HG02852 (cell line): Measurements from ENCODE around the gene RAB10.
"Not testable (repeated sequence)": the region's sequence is repeated elsewhere in the genome, so short reads cannot be mapped to it uniquely, and the experiment has no call there.

Experiments
- ATAC-seq: cut with Tn5 transposase; IDR thresholded peaks from one replicate; pipeline ENCODE4 v1.9.1; 2021; ENCODE audit warnings: mild to moderate bottlenecking, moderate library complexity; ENCODE audit not compliant: unreplicated experiment

RAB10 gene

DNA sequence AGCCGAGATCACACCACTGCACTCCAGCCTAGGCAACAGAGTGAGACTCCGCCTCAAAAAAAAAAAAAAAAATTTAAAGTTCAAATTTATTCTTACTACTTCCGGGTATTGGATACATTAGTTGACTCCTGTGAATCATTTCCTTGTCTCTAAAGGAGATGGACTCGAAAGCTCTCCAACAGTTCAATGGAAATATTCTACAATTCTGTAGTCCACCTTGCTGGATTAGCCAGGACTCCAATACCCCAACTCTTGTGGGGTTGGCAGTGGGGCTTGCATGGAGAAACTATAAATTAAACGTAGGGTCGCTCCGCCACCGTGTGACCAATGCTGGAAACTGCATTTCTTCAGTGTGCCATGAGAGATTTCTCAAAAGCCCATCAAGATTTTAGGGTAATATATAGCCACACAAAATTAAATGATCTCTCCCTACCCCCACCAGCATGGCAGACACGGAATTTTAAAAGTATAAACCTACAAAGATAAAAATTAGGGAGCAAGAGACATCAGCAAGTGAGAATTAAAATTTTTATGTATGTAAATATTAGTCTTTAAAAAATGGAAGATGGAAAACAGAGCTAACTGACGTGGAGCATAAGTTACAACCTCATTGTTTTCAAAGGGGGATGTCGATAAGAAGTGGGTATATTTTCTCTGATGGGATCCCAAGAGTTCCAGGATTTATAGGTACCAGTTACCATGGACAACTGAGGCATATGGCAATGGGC is 111.2 kb downstream of the RAB10 start:
- no peak for ATAC-seq

DNA sequence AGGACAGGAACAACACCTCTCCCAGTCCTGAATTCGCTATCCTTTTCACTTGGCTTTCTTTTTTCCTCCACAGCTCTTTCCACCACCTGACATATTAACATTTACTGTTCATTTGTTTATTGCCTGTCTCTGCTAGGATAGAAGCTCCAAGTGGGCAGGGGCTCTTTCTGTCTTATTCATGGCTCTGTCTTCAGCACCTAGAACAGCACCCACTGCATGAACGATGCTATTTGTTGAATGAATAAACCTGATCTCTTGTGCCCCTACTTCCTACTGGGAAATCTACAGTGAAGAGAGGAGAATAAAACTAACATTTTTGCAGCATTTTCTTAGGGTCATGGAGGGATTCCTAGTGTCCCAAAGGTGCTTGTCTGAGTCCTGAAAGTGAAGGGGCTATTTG is 114.6 kb downstream of the RAB10 start:
- no peak for ATAC-seq

DNA sequence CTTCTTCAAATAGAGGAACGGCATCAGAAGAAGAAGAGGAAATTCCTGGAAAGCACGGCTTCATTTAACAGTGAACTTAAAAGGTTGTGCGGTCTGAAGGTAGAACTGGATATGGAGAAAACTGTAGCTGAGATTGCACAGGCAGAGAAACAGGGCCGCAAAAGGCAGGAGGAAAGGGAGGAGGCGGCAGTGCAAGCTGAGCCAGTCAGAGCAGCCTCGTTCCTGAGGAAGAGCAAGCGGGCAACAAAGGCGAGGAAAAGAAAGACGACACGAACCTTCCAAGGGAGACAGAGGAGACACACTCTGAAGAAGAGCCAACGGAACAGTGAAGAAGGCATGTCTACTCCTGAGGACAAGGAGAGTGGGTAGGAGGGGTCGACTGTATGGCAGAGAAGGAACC is 116.4 kb downstream of the RAB10 start:
- no peak for ATAC-seq

DNA sequence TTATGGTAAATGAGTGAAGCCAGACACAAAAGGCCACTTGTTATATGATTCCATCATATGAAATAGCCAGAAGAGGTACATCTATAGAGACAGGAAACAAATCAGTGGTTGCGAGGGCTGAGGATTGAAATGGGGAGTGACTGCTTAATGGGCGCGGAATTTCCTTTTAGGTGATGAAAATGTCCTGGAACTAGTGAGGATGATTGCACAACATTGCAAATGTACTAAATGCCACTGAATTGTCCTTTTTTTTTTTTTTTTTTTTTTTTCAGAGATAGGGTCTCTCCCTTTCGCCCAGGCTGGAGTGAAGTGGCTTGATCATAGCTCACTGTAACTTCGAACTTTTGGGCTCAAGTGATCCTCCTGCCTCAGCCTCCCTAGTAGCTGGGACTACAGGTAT is 123.7 kb downstream of the RAB10 start:
- ATAC-seq = no peak

DNA sequence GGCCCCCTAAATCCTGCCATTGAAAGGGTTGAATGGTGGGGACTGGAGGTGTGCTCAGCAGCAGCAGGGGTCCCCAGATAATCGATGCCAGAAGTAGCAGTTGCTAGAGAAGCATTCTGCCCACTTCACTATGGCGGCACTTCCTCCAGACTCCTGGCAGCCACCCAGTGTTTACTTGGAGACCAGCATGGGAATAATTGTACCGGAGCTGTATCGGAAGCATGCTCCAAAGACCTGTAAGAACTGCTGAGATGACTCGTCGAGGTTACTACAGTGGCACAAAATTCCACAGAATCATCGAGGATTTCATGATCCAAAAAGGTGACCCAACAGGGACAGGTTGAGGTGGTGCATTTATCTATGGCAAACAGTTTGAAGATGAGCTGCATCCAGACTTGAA is 128.0 kb downstream of the RAB10 start:
- ATAC-seq = no peak

DNA sequence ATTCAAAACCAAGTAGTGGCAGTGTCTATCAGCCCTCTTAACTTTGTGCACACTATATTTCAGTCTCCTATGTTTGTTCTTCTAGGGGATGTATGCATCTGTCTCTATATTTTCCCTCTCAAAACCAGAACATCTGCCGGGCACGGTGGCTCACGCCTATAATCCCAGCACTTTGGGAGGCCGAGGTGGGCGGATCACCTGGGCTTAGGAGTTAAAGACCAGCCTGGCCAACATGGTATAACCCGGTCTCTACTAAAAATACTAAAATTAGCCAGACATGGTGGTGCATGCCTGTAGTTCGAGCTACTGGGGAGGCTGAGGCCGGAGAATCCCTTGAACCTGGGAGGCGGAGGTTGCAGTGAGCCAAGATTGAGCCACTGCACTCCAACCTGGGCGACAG is 129.1 kb downstream of the RAB10 start:
- no peak for ATAC-seq

DNA sequence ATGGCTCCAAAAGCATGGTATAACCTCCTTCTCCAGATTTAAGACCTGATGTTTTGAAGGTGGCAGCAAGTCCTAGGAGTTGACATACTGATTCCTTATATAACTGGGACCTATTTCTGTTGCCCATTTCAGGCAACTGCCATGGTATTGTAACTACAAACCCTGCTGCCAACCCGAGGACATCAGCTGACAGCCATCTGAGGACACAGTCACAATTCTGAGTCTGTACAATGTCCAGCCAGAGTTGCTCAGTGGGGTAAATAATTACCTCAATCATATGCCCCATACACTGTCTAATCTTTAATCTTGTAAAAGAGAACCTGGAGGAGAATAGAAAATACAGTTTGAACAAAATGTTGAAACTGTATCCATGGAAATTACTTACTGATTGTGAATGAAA is 130.3 kb downstream of the RAB10 start:
- no peak for ATAC-seq

DNA sequence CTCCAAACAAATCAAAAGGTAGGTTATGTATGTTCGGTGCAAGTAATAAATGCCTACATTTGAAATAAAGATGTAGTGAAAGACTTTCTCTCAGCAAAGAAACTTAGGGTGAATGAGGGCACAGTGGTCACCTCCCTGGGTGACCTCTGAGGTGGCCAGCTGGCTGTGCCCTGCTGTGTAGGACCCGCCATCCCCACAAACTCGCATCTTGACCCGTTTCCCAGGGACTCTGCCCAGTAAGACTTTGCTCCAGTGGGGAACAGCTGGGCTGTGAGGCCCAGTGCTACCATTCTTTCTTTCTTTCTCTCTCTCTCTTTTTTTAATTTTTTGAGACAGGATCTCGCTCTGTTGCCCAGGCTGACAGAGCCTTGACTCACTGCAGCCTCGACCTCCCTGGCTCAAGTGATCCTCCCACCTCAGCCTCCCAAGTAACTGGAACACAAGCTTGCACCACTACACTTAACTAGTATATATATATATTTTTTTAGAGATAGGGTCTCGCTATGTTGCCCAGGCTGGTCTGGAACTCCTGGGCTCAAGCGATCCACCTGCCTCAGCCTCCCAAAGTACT is 130.8 kb downstream of the RAB10 start:
- ATAC-seq = no peak

DNA sequence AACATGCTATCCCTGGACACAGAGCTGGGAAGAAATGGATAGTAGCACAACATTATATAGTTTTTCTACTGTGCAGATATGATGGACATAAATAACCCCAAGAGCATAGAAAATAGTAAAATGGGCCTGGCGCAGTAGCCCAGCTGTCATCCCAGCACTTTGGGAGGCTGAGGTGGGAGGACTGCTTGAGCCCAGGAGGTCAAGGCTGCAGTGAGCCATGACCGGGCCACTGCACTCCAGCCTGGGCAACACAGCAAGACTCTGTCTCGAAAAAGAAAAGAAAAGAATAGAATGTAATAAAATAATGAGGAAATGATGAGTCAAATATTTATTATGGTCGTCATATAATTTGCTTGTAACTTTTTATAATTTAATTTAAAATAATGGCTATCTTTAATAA is 131.5 kb downstream of the RAB10 start:
- ATAC-seq = no peak

DNA sequence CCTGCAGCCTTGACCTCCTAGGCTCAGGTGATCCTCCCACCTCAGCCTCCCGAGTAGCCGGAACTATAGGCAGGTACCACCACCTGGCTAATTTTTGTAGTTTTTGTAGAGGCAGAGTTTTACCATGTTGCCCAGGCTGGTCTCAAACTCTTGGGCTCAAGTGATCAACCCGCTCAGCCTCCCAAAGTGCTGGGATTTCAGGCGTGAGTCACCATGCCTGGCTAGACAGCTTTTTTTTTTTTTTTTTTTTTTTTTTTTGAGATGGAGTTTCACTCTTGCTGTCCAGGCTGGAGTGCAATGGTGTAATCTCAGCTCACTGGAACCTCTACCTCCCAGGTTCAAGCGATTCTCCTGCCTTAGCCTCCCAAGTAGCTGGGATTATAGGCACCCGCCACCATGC is 132.7 kb downstream of the RAB10 start:
- ATAC-seq = not testable (repeated sequence)

DNA sequence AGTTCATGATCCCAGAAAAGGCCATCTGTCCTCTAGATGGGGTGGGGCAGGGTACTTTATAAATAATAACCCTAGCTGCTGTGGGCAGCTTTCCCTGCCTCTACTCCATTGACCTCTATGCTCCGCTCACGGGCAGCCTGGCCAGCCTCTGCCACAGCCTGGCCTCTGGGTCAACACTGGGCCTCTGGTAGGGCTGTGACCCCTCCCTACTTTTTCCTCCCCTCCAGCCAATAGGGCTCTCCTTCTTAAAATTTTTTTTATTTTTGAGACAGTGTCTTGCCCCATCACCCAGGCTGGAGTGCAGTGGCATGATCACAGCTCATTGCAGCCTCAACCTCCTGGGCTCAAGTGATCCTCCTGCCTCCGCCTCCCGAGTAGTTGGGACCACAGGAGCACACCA is 134.9 kb downstream of the RAB10 start:
- ATAC-seq = no peak

DNA sequence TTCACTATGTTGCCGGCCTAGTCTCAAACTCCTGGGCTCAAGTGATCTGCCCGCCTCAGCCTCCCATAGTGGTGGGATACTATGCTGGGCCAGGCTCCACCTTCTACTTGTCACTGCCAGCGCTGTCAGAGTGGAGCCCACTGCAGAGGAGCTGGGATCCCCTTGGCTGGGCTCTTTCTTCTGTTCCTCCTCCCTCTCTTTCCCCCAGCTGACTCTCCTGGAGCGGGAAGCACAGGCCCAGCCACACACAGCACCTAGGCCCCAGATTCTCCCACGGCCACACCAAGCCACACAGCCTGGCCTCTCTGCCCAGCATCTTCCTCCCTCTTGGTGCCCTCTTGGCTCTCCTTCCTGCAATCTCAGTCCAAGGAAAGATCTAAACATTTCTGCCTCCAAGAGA is 135.3 kb downstream of the RAB10 start:
- no peak for ATAC-seq

DNA sequence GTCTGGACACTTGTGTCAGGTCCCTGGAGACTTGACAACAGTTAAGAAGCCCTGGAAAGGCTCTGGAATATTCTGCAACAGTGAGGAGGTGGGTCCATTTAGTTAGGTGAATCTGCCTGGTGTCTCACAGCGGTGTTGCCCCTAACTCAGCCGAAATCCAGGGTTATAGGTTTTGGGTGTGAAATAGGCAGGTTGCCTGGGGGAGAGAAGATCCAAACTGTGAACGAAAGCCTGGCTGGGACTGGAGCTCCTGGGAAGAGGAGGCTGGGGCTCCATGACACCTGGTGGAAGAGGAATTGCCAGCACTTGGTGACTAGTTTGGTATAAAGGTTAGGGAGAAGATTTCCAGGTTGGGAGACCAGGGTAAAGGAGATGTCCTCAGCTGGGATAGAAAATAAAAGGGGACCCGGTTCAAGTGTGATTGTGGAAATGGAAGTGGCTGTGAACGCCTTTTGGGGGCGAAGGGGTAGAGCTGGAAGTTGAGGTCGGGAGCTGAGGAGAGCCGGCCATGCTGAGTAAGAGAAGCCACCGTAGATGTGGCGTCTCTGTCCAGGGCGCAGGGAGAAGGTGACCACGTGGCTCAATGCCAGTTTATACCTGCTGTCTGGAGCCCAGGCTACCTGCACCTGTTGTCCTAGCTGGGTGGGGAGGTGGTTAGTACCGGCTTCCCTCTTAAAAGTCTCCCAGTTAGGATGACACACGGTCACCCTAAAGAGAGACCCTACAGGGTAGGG is 136.0 kb downstream of the RAB10 start:
- ATAC-seq = no peak

DNA sequence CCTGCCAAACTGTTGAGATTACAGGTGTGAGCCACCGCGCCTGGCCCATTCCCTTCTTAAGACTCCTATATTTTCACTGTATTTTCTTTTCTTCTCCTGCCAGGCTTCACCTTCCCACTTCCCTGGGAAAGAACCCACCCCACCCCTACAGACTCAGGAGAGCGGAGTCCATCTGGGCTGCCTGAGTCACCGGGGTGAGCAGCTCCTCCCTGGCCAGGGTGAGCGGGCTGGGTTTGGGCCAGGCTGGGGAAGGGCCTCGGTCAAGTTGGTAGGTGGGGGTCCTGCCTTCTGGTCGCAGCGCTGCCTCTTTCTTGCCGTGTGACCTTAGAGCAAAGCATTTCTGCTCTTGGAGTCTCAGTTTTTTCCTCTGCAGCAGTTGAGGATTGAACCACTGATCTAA is 136.9 kb downstream of the RAB10 start:
- no peak for ATAC-seq

DNA sequence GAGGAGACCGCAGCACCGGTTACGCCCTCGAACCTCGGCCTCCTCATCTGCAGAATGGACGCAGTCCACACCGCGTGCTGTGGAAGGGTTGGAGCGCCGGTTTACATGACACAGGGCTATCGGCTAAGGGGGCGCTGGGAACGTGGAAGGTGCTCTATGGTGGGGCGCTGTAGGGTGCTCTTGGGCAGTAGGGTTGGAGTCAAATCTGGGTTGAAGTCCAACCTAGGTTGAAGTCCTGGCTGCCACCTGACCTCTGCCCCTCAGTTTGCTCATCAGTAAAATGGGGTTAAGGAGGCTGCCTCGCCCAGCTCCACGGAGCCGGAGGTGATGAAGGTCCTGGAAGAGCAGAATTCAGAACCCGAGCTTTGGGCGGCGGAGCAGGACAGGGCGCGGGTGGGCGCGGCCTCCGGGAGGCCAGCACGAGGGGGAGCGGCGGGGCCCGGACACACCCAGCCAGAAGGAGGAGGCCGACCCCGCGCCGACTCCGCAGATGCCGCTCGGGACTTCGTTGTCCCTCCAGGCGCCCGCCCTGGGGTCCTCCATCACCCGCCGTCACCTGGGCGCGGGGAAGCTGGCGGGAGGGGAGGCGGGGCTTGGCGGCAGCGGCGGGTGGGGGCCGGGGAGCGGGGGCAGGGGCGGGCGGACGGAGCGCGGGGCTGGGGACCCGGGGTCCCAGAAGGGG is 138.4 kb downstream of the RAB10 start:
- ATAC-seq = no peak

DNA sequence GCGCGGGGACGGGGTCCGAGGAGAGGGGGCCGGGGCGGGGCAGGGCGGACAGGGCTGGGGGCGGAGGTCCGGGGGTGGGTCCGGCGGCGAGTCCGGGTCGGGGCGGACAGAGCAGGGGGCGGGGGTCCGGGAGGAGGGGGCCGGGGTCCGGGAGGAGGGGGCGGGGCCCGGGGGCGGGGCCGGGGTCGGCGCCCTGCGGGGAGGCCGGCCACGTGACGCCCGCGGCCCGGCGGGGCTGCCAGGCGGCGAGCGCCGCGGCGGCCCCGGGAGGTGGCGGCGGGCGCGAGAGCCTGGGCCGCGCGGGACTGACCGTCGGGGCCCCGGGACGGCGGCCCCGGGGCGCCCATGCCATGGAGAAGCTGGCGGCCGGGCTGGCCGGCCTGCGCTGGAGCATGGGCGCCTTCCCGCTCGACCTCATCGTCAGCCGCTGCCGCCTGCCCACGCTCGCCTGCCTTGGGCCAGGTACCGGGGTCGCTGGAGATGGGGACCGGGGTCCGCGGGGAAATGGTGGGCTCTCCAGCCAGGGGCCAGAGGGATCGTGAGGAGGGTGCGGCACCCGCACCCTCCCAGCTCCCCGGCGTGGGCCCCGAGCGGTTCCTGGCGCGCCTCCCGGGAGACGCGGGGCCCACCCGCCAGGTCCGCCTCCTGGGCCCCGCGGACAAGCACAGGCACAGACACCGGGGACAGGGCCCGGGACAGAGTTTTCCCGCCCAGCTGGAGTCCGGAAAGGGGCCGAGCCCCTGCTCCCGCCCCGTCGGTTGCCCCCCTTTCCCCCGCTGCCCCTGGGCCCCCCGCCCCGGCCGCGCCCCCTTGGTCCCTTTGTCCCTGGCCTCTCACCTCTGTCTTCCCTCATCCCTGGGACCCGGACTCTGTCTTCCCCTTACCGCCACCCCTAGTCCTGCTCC is 139.2 kb downstream of the RAB10 start, which contains the start of gene GAREM2:
TSS of gene GAREM2 (plus strand) at position 218 of the 905 bp plus-strand sequence. CDS start at position 351, 133 bp downstream.
- ATAC-seq = no peak

DNA sequence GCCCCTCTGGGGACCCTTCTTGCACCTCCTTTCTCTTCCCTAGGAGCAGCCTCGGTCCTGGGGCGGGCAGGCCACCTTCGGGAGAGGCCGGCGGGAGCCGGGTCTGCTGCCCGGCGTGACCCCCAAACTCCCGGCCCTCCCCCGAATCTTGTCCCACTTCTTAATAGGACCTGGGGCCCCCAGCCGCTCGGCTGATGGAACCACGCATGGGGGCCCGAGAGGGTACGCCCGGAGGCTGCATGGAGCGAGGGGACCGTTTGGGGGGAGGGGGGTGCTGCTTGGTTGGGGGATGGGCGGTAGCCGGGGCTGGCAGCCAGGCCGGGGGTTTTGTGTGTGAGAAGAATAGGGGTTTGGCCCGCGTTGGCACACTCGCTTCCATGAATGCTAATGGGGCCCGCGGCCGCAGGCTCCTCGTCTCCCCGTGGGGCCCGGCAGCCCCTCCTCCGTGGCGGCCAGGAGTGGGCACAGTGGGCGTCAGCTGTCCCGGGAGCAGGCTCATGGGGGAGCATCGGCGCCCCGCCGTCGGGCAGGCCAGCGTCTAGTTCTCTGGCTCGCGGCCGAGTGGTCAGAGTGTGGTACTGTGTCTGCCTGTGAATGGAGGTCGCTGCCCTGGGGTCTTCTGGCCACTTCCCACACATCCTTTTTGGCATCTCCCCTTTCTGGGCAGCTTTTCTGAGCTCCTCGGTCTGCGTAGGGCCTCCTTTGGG is 140.0 kb downstream of the RAB10 start:
- ATAC-seq = no peak

DNA sequence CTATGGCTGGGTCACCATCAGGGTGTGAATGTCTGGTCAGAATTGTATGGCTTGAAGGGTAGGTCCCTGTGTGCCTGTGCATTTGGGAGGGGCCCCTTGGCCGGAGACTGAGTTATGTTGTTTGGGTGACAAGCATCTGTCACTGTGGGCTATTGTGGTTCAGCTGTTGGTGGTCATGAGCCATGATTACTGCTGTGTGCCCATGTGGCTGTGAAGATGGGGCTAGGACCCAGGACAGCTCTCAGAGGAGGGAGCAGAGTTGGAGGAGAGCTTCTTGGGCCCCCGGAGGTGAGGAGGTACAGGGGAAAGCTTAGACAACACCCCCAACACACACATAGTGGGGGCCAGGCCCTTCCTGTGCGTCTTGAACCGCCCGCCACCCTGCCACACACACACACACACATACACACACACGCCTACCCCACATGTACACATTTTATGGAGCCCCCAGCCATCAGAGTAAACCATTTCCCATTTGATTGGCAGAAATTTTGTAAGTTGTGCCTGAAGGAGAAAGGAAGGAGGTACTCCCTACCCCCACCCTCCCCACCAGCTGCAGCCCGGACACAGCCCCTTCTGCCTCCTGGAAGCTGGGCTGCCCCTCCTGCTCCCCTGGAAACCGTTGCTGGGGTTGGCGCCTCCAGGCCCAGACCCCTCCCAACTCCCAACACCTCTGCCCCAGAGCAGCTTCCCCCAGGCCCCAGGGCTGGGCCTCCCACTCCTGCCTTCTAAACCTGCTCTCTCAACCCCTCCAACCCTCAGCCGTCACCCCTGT is 141.0 kb downstream of the RAB10 start:
- no peak for ATAC-seq
